ENCODE measurements around the gene CCDC7. TPM values are rescaled to one million over a fixed set of nuclear protein-coding genes. Genes with fewer than 3 reads are reported as not detected.
"Not testable (repeated sequence)": the region's sequence is repeated elsewhere in the genome, so short reads cannot be mapped to it uniquely, and the experiment has no call there.

Gene CCDC7
- total RNA-seq, 1 donor from 2014 or later = 20.9 TPM

DNA sequence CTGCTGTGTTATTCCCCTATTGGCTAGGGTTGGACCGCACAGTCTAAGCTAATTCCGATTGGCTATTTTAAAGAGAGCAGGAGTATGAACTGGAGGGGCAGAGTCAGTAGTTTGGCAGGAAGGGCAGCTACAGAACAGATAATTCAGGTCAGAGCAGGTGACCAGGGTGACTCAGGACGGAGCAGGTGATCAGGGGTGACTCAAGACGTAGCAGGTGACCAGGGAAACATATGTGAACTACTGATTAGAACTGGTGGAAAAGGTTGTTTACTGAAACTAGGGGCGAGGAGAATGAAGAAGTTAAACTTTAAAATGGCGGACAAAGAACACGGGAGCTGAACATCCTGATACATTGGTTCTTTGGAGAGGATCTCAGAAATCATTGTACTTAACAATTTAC, 102.3 kb downstream of the CCDC7 start:
- intact Hi-C loops (cut with micrococcal nuclease) = no loop called here

DNA sequence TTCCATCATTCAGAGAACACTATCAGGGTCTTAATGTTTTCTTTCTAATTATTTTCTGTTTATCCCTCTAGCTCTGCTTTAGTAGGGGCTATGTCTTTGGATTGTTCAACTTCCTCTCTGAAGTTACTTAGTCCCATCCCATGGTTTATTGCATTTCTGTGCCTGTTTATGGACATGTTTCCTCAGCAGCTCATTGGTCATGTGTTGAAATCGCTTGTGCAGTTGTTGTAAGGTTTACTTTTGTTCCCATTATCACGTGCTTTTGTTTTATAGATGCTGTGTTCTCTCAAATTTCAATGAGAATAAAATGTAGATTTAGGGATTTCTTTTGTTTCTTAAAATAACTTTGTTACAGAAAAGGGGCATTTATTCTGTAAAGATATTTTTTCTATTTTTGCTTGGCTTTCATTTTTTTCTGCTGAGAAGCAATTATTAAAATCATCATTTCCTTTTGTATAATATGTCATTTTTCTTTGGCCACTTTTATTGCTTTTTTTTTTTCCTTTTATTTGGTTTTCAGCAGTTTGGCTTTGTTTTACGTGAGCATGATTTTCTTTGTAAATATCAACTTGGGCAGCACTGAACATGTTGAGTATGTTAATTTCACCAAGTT, 110.9 kb downstream of the CCDC7 start:
- intact Hi-C loops (cut with micrococcal nuclease) = no loop called here

DNA sequence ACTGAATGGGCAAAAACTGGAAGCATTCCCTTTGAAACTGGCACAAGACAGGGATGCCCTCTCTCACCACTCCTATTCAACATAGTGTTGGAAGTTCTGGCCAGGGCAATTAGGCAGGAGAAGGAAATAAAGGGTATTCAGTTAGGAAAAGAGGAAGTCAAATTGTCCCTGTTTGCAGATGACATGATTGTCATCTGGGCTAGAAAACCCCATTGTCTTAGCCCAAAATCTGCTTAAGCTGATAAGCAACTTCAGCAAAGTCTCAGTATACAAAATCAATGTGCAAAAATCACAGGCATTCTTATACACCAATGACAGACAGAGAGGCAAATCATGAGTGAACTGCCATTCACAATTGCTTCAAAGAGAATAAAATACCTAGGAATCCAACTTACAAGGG, 116.8 kb downstream of the CCDC7 start:
- intact Hi-C loops (cut with micrococcal nuclease) = not testable (repeated sequence)

DNA sequence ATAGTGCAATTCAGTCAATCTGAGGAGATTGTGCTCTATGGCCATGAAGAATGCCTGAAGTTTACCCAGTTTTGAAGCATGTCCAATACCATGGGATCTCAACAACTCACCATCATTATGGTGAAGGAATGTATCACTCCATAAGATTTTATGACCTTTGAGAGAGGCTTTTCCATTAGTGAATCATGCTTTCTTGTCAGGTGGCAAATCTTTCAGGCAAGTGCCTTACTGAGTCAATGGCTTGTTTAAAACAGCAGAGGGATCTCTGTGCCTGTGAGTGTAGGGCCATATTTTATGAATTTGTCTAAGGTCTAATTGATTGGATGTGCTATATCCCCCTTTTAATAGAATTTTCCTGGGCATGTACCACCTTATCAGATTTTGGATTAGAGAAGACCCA, 131.5 kb downstream of the CCDC7 start:
- intact Hi-C loops (cut with micrococcal nuclease) = no loop called here

DNA sequence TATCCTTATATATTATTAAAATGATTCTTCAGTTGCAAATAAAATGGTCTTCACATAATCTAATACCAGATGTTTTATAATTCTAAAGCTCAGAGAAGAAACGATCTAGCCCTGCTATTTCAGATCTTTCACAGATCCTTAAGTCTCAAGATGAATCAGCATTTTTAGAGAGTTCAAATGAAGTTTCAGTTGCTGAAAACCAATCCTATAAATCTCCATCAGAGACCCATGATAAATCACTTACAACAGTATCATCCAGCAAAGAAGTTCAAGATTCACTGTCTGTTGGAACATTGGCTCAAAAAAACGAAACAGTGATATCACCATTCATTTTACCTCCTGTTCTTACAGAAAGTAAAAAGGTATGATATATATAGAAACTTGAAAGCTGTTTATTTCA, 137.0 kb downstream of the CCDC7 start:
- intact Hi-C loops (cut with micrococcal nuclease) = no loop called here

DNA sequence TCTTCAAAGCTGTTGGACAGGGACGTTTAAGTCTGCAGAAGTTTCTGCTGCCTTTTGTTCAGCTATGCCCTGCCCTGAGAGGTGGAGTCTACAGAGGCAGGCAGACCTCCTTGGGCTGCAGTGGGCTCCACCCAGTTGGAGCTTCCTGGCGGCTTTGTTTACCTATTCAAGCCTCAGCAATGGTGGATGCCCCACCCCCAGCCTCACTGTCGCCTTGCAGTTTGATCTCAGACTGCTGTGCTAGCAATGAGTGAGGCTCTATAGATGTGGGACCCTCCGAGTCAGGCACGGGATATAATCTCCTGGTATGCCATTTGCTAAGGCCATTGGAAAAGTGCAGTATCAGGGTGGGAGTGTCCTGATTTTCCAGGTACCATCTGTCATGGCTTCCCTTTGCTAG, 152.1 kb downstream of the CCDC7 start:
- intact Hi-C loops (cut with micrococcal nuclease) = not testable (repeated sequence)

DNA sequence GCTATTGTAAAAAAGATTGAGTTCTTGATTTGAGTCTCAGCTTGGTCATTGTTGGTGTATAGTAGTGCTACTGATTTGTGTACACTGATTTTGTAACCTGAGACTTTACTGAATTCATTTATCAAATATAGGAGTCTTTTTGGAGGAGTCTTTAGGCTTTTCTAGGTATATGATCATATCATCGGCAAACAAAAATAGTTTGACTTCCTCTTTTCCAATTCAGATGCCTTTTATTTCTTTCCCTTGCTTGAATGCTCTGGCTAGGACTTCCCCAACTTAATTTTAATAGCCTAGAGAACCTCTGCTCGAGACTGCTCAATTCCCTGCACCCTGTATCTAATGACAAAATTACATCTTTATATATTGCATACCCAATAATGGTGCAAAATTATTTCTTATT, 154.4 kb downstream of the CCDC7 start:
- intact Hi-C loops (cut with micrococcal nuclease) = no loop called here

DNA sequence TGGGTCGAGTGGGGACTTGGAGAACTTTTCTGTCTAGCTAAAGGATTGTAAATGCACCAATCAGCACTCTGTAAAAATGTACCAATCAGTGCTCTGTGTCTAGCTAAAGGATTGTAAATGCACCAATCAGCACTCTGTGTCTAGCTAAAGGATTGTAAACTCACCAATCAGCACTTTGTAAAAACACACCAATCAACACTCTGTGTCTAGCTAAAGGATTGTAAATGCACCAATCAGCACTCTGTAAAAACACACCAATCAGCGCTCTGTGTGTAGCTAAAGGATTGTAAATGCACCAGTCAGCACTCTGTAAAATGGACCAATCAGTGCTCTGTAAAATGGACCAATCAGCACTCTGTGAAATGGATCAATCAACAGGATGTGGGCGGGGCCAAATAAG, 155.6 kb downstream of the CCDC7 start:
- intact Hi-C loops (cut with micrococcal nuclease) = not testable (repeated sequence)

DNA sequence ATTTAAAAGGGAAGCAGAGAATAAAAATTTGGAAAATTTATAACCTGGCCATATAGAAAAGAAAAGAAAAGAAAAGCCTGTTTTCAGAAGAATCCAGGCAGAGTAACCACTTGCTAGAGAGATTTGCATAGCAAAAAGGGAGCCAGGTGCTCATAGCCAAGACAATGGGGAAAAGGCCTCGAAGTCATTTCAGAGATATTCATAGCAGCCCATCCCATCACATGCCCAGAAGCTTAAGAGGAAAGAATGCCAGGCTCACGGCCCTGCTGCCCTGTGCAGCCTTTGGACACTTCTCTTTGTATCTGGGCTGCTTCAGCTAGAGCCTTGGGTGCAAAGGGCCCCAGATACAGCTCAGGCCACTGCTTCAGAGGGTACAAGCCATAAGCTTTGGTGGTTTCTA, 159.8 kb downstream of the CCDC7 start:
- intact Hi-C loops (cut with micrococcal nuclease) = no loop called here

DNA sequence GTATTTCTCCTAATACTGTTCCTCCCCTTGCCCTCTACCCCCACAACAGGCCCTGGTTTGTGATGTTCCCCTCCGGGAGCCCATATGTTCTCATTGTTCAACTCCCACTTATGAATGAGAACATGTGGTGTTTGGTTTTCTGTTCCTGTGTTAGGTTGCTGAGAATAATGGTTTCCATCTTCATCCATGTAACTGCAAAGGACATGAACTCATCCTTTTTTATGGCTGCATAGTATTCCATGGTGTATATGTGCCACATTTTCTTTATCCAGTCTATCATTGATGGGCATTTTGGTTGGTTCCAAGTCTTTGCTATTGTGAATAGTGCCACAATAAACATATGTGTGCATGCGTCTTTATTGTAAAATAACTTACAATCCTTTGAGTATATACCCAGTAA, 164.6 kb downstream of the CCDC7 start:
- intact Hi-C loops (cut with micrococcal nuclease) = not testable (repeated sequence)

DNA sequence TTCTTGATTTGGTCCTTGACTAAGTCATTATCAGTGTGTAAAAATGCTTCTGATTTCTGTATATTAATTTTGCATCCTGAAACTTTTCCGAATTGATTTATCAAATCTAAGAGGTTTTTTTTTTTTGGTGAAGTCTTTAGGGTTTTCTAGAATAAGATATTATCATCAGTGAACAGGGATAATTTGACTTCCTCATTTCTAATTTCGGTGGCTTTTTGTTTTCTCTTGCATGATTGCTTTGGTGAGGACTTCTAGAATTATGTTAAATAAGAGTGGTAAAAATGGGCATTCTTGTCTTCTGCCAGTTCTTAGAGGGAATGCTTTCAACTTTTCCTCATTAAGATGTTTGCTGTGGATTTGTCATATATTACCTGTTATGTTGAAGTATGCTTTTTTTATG, 170.5 kb downstream of the CCDC7 start:
- intact Hi-C loops (cut with micrococcal nuclease) = no loop called here

DNA sequence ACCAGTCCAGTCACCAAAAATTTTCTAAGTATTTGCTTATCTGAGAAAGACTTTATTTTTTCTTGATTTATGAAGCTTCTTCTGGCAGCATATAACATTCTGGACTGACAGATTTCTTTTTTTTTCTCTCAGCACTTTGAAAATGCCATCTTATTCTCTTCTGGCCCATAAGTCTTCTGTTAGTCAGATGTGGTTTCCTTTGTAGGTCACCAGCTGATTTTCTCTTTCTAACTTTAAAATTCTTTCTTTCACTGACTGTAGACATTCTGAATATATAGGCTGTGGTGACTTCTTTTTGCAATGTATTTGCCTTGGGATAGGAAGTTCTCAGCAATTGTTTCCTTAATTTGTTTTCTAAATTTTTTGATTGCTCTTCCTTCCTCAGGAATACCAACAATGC, 172.5 kb downstream of the CCDC7 start:
- intact Hi-C loops (cut with micrococcal nuclease) = no loop called here

DNA sequence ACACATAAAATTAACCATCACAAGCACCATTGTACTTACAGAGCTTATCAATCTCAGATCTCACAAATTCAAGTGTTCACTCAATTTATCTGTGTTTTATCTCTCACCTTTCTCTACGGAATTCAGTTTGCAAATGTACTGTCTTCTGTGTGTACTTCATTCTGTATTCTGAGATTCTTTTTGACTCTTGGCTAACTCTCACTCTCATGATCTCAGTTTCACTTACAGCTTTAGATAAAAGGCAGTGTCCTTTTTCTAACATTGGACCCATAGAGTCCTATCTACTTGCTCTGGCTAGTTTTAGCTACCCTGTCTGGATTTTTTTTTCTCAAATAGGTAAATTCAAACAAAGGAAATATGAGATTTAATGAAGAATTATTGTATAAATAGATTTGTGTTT, 176.0 kb downstream of the CCDC7 start:
- intact Hi-C loops (cut with micrococcal nuclease) = no loop called here

DNA sequence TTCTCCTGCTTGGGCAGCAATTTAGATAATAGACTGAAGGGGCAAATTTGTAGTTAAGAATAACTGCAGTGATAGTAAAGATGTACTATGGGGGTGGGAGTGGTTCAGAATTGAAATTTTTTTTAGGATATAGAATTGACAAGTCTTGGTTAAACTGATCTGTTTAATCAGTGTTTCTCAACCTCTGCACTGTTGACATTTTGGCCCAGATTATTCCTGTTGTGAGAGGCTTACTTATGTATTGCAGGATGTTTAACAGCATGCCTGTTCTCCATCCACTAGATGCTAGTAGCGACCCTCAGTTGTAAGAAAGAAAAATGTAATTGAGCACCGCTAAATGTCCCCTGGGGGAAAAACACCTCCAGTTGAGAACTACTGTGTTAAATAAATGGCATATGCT, 176.5 kb downstream of the CCDC7 start:
- intact Hi-C loops (cut with micrococcal nuclease) = no loop called here

DNA sequence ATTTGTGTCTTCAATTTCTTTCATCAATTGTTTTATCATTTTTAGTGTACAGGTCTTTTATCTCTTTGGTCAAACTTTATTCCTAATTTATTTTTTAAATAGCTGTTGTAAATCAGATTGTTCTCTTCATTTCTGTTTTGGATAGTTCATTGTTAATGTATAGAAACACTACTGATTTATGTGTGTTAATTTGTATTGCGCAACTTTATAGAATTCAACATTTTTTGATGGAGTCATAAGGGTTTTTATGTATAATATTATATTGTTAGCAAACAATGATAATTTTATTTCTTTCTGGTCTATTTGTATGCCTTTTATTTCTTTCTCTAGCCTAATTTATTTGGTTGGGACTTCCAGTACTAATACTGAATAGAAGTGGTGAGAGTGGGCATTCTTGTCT, 181.2 kb downstream of the CCDC7 start:
- intact Hi-C loops (cut with micrococcal nuclease) = no loop called here

DNA sequence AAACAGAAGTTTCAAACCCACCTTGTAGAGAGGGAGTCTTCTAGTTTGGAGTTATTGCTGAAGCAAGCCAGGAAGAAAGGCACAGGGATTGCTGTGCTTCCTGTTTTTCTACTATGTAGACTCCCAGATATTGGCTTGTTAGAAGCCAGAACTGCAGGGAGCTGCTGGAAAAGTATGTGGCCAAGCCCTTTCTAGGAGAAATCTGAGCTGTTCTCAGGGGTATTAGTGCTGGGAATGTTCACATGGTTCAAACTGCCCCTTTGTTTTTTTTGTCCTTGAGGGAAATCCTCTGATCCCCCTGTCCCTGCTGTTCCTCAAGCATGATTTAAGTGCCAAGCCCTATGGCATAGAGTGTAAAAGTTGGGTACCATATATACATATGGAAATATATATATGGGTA, 184.0 kb downstream of the CCDC7 start:
- intact Hi-C loops (cut with micrococcal nuclease) = no loop called here

DNA sequence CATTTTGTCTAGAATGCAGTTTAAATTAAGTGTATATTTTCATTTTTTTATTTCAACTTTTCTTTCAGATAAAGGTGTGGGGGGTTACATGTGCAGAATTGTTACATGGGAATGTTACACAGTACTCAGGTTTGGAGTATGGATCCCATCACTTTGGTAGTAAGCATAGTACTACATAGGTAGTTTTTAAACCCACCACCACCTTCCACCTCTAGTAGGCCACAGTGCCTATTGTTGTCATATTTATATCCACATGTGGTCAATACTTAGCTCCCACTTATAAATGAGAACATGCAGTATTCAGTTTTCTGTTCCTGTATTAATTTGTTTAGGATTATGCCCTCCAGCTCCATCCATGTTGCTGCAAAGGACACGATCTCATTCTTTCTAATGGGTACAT, 200.6 kb downstream of the CCDC7 start:
- intact Hi-C loops (cut with micrococcal nuclease) = no loop called here

DNA sequence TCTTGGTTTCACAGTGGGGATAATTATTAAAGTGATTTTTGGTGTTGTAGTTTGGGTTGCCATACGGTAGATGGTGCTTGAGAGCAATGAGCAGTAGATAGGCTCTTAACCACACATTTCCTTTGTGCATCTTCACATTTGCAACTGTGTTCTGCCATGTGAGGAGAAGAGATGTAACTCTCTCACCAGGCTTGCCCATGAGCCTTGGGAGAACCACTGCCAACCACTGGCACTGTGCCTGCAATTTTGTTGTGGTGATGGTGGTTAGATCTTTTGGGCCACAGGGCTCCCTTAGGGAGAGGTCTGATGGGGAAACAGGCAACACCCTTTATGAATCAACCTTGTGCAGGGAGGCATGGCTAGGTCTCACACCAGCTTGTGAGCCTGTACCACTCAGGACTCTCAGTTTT, 204.3 kb downstream of the CCDC7 start:
- intact Hi-C loops (cut with micrococcal nuclease) = loop anchor here (5.0 kb wide), 1 partner anchor 357 kb away; no protein-coding TSS in a partner anchor

DNA sequence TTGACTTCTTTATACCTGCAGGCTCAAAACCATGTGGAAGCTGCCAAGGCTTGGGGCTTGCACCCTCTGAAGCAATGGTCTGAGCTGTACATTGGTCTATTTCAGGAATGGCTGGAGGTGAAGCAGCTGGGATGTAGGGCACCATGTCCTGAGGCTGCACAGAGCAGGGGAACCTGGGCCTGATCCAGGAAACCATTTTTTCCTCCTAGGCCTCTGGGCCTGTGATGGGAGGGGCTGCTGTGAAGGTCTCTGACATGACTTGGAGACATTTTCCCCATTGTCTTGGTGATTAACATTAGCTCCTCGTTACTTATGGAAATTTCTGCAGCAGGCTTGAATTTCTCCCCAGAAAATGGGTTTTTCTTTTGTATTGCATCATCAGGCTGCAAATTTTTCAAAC, 211.5 kb downstream of the CCDC7 start:
- intact Hi-C loops (cut with micrococcal nuclease) = not testable (repeated sequence)

DNA sequence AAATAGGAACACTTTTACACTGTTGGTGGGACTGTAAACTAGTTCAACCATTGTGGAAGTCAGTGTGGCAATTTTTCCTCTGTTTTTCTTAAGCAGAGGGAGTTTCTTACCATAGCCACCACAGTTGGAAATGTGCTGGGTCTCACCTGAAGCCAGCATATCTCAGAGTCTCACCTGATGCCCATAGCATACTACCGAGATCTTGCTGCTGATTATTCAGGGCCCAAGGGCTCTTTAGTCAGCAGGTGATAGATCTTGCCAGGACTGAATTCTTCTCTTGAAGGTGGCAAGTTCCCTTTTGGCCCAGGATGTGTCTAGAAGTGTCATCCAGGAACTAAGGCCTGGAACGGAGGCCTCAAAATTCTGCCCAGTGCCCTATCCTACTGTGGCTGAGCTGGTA, 215.4 kb downstream of the CCDC7 start:
- intact Hi-C loops (cut with micrococcal nuclease) = no loop called here

DNA sequence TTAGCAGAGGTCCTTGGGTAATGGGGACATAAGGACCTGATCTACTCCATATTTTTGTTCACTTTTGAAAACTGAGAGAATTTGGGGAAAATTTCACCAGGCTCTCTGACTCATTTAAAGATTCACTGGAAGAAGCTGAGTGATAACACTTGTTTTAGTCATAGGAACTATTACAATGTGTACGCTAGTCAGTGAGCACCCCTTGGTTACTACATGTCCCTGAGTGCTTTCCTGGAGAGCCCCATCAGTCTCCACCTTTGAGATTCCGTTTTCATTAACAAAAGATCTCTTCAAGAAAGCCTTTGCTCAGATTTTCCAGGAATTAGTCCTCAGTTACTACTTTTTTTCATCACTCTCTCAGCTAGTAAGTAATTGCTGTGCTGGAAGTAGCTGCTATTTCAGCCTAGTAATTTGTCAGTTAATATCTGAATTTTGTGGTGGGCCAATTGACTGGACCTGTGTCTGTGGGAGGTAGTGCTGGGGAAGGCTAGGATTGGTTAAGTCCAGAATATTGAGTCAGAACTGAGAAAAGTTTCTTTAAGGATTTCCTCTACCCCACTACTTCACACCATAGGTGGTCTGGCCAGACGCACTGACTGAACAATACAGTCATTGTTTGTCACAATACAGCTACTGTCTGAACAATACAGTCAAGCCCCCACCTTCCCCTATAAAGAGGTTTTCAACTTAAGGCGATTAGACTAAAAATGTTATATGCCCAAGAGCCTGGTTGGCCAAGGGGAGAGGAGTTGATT, 235.0 kb downstream of the CCDC7 start:
- intact Hi-C loops (cut with micrococcal nuclease) = no loop called here

DNA sequence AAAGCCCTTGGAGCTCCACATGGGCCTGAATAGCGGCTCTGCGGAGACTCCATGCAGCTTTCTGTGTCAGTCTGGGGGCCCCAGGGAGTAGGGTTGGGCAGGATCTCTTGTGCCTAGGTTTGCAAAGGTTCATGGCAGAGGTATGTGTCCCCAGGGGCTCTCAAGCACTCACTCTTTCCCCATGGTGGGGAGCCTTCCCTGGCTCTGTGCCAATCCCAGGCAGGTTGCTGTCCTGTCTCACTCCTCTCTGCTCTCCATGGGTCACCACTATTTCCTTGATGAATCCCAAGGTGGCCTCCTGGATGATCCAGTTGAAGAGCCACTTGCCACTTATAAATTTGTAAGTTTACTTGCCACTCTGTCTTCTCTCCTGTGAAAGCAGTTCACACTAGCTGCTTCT, 238.4 kb downstream of the CCDC7 start:
- intact Hi-C loops (cut with micrococcal nuclease) = no loop called here

DNA sequence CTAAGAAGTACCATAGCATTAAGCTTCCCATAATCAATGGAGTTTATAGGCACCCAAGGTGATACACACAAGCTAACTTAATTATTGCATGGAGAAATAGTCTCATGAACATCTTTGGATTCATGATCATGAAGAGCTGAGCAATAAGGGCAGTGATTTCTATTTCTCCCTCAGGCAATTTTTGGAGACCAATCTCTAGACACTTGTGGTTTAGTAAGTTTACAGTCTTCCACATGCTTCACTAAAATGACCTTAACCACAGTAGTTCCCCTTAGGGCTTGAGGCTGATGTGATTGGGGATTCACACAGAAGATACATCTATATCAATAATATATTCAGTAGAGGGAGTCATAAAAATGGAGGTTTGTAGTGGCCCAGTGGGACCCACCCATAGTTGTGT, 241.2 kb downstream of the CCDC7 start:
- intact Hi-C loops (cut with micrococcal nuclease) = no loop called here
